Measurements from ENCODE around the gene TMEM95.
A peak's percentile ranks its signal among the peaks of the same experiment; 100 is the strongest.

Gene TMEM95

GRCh38 chr17:7374353-7374752, 19.4 kb downstream of the TMEM95 start:
- DNase-seq (ENCODE audit: low read depth in 2 of 2): no peak

- no peak for DNase-seq (ENCODE audit: low read depth in 2 of 2)
These were observed 24.2 kb downstream of the TMEM95 start for GRCh38 chr17:7379134-7379533.

- DNase-seq (ENCODE audit: low read depth in 2 of 2): no peak
These were observed 25.4 kb downstream of the TMEM95 start for GRCh38 chr17:7380321-7380720.

- DNase-seq (ENCODE audit: low read depth in 2 of 2): no peak
These were observed 26.1 kb downstream of the TMEM95 start, which contains the start of gene TNK1 for GRCh38 chr17:7380855-7381683. Gene TNK1 (plus strand): TSS chr17:7381089. CDS start chr17:7382927, 1,838 bp downstream.

- no peak for DNase-seq (ENCODE audit: low read depth in 2 of 2)
These were observed 27.9 kb downstream of the TMEM95 start for GRCh38 chr17:7382901-7383300.

GRCh38 chr17:7383371-7383741, 28.4 kb downstream of the TMEM95 start:
- no peak for DNase-seq (ENCODE audit: low read depth in 2 of 2)

GRCh38 chr17:7383742-7384488, 29.0 kb downstream of the TMEM95 start:
- peak; percentile 35 to 45 for DNase-seq (ENCODE audit: low read depth in 2 of 2)

GRCh38 chr17:7384489-7385081, 29.6 kb downstream of the TMEM95 start:
- no peak for DNase-seq (ENCODE audit: low read depth in 2 of 2)

GRCh38 chr17:7388856-7389255, 33.9 kb downstream of the TMEM95 start:
- no peak for DNase-seq (ENCODE audit: low read depth in 2 of 2)

- DNase-seq (ENCODE audit: low read depth in 2 of 2): no peak
These were observed 35.3 kb downstream of the TMEM95 start for GRCh38 chr17:7389924-7390910.

GRCh38 chr17:7391307-7391706, 36.4 kb downstream of the TMEM95 start:
- DNase-seq (ENCODE audit: low read depth in 2 of 2): no peak

- DNase-seq (ENCODE audit: low read depth in 2 of 2): no peak
These were observed 38.0 kb downstream of the TMEM95 start for GRCh38 chr17:7392696-7393612.

- DNase-seq (ENCODE audit: low read depth in 2 of 2): peak; percentile 36 to 38
These were observed 38.9 kb downstream of the TMEM95 start for GRCh38 chr17:7393613-7394451.

- peak; percentile 46 to 64 for DNase-seq (ENCODE audit: low read depth in 2 of 2)
These were observed 39.7 kb downstream of the TMEM95 start, which contains the start of gene PLSCR3 for GRCh38 chr17:7394452-7395191. Gene PLSCR3 (minus strand): TSS chr17:7394525. CDS start chr17:7394110, 415 bp downstream.

- no peak for DNase-seq (ENCODE audit: low read depth in 2 of 2)
These were observed 41.2 kb downstream of the TMEM95 start for GRCh38 chr17:7396147-7396546.

GRCh38 chr17:7398612-7399011, 43.7 kb downstream of the TMEM95 start:
- no peak for DNase-seq (ENCODE audit: low read depth in 2 of 2)

GRCh38 chr17:7403043-7403726, 48.2 kb downstream of the TMEM95 start:
- DNase-seq (ENCODE audit: low read depth in 2 of 2): no peak

- DNase-seq (ENCODE audit: low read depth in 2 of 2): no peak
These were observed 48.7 kb downstream of the TMEM95 start for GRCh38 chr17:7403727-7403976.

Measured in activated CD8-positive, alpha-beta memory T cell treated with anti-CD3 and anti-CD28 coated beads for 4 hours (primary cell).